GM18508 (cell line): Measurements from ENCODE around the gene ABCB6.
"Not testable (repeated sequence)": the region's sequence is repeated elsewhere in the genome, so short reads cannot be mapped to it uniquely, and the experiment has no call there.

Experiments used
- ATAC-seq: cut with Tn5 transposase; IDR thresholded peaks from one replicate; pipeline ENCODE4 v1.9.1; 2021; ENCODE audit warnings: moderate number of reproducible peaks; ENCODE audit not compliant: insufficient read depth, unreplicated experiment

The ABCB6 gene

DNA sequence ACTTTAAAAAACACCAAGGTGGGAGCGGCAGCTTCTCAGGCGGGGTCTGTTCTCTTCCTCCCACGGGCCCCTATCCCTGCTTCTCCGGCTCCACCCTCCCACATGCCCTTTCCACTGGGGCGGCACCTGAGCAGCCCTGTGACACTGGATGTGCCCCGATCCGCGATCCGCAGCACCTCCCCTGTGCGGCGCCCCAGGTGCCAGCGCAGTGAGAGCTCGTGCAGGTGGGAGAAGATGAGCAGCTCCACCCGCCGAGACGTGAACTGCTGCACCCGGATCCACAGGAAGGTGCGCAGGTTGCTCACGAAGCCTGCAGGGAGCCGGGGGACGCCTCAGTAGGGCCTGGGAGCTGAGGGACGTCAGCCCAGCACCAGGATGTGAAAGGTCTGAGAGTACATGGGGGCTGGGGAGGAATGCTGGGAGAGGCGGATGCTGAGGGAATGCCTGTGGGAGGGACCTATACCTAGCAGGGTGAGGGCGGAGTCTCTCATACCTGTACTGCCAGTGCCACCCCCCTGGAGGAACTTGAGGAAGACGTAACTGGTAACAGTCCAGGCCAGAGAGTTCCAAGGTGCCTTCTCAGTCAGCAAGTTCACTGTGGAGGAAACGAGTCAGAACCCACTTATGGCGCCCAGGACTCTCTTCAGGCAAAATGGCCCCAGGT is 2.8 kb downstream of the ABCB6 start:
- ATAC-seq = no peak

DNA sequence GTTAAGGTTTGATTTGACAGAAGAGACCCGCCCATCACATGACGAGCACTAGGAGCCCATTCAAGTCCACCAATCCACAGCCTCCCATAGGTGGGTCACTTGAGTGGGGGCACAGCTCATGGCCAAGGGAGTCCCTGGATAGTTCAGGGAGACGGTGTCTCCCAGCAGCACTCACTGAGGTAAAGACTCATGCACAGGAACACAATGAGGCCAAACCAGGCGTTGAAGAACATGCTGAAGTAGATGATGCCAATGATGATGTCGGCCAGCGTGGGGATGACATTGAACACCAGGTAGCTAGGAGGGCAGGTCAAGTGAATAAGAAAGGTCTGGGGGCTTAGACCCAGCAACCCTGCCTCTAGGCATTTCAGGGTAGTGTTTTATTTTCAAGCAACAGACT is 4.0 kb downstream of the ABCB6 start:
- no peak for ATAC-seq

DNA sequence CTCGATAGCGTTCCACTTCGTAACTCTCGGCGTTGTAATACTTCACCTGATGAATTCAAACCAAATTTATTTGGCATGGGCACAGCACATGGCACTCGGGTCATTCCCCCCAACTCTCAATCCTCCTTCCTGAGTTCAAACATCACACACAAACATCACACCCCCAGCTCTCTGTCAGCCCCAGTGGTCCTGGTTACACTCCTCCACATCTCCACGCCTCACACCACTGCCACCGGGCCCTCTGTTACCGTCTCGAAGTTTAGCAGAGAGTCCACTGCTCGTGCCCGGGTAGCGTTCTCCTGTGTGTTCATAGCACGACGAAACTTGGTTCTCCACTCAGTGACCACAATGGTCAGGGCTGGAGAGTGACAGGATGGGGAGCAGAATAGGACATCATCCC is 4.6 kb downstream of the ABCB6 start:
- no peak for ATAC-seq

DNA sequence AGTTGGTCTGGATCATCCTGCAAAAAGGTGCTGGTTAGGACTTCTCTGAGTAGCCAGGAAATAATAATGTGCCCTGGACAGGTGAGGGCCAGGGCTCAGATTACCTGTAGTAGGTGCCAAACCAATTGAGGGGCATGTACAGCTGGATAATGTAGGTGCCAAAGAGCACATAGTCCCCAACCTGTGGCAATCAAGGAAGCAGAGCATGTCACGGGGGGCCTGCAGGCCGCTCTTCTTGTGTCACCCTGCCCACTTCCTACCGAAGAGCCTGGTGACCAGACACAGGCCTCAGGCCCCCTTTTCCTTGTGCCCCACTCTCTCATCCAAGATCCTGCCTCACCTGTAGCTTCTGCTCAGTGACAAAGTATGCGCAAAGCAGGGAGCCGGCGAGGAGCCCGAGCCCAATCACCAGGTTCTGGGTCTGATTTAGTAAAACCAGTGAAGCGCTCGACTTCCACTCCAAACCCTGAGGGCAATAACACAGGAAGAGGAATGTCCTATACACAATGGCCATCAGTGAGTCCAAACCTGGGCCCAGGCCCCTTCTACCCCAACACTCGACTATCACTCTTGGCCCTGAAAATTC is 5.2 kb downstream of the ABCB6 start:
- no peak for ATAC-seq

DNA sequence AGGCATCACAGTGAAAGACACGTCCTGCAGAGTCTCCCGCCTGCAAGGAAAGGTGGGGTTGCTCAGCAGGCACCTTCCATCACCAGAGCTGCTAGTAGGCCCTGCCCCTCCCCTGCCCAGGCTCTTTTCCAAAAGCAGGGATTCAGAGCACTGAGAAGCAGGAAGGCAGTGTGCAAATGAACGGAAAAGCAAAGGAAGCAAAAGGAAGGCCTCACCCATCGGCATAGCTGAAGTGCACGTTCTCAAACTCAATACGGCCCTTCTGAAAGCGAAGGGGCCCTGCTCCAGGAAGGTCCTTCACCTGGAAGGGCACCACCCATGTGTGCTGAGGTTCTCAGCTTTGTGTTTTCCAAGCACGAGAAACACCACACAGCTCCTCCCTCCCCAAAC is 5.7 kb downstream of the ABCB6 start:
- ATAC-seq = no peak

DNA sequence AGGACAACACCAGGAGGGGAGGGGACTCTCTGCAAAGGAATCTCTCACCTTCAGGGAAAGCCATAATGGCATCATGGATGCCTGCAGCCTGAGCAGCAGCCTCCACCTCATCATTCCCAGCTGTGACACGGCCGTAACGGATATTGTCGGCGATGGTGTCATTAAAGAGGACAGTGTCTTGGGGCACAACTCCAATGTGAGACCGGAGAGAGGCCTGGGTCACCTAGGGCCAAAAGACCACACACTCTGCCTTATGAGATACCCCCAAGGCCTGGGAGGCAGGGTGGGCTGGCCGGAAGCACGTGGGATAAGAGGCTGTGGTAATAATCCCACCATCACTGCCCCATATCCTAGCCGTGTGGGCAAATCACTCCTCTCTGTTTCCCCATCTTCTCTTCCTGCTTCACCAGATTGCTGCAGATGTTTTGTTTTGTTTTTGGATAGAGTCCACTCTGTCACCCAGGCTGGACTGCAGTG is 7.8 kb downstream of the ABCB6 start:
- ATAC-seq = no peak

DNA sequence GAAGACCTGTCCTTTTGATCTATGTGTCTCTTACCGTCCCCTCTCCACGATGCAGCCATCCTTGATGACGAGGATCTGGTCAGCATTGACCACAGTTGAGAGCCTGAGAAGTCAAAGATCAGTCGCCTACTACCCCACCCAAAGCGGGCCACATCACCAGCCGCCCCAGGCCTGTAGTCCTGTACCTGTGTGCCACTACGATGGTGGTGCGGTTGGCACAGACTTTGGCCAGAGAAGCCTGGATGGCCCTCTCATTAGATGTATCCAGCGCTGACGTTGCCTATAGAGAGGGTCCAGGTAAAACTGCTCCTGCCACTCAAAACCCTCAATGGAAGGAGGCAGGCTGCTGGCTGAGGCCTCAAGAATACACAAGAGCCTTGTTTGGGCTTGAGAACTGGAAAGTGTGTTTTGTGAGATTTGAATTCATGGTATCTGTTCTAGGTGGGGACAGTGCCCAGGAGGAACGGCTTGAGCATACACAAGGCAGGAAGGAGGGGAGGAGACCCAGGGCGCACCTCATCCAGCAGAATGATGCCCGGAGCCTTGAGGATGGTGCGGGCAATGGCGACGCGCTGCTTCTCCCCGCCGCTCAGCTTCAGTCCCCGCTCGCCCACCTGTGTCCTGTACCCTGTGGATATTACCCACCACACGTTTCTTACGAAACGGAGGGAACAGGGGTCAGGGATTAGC is 8.4 kb downstream of the ABCB6 start:
- ATAC-seq = no peak

DNA sequence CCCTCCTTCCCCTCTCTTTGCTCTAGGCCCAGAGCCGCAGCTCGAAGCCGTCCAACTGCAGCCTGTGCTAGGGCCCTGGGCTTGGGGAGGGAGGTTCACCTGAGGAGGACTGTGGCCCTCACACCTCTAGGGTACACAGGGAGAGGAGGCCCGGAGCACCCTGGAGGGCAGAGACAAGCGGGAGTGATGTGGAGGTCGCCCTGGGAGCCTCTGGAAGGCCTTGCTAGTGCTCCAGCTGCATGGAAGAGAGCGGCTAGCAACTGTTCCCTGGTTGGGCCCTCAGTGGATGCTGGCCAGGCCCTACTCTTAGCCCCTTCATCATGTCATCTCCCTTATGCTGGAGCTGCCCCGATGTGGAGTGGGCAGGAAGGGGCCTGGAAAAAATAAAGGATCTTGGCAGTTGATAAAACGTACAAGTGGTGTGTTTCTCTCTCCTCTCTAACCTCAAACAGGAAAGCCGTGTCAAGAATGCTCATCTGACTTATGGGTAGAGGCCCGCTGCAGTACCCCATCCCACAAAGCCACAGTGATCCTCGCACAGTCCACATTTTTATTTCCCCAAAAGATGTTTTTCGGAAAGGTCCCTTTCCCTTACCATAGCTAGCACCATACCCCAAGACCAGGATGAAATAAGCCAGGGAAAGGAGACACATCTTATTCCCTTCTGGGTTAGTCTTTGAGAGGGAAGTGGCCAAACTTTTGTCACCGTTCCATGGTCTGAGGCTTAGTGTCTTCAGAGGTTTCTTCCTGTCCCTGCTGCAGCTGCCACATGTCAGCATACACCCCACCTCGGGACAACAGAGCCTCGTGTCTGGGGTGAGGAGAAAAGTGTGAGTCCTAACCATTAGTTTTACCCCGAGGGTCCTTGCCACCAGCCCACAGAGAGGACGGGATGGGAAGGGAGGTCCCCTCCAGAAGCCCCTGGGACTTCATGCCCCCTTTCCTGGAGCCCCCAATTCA is 9.2 kb downstream of the ABCB6 start:
- no peak for ATAC-seq

DNA sequence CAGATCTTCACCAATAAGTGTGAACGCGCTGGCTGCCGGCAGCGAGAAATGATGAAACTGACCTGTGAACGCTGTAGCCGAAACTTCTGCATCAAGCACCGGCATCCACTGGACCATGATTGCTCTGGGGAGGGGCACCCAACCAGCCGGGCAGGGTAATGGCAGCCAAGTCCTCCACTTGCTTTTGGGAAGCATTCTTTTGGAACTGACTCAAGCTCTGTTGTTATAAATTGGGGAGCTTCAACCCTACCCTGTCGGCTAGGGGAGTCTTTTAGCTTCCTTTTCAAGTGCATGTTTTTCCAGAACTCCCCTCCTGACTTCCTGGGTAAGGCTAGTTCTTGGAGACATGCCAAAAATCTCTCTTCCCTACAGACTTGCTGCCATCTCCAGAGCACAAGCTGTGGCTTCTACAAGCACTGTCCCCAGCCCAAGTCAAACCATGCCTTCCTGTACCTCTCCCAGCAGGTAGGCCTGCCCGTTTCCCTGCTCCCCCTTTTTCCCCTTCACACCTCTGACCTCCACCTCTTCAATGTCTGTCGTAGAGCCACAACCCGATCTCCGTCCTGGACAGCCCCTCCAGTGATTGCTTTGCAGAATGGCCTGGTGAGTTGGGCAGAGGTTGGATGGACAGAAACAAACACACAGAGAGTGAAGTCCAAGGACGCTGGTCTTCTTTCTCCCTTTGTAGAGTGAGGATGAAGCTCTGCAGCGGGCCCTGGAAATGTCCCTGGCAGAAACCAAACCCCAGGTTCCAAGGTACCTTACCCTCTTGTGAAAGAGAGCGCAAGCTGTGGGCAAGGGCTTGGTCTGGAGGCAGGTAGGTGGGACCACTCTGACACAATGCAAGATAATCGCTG is 10.6 kb downstream of the ABCB6 start:
- no peak for ATAC-seq

DNA sequence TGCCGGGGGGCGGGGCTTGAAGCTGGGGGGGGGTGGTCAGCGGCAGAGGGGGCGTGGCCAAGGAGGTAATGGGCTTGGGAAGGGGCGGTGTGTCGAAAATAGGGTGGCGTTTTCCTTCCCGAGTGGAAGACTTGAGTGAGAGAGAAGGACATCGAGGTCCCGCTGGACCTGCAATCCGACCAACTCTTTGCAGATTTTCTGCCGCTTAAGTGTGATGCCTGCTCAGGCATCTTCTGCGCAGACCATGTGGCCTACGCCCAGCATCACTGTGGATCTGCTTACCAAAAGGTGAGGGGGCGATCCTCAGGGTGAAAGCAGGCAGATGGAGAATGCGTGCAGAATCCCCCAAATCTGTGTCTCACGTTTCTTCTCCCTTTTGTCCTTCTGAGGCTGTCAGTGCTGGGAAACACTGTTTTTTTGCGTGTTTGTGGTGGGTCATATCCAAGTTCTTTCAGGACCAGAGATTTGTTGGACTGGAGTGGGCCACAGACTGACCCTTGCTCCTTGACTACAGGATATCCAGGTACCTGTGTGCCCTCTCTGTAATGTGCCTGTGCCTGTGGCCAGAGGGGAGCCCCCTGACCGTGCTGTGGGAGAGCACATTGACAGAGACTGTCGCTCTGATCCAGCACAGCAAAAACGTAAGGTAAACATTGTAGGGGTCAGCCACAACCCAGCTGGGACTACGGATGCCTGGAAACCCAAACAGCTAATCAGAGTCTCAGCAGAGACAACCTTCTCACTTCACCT is 11.4 kb downstream of the ABCB6 start:
- no peak for ATAC-seq

DNA sequence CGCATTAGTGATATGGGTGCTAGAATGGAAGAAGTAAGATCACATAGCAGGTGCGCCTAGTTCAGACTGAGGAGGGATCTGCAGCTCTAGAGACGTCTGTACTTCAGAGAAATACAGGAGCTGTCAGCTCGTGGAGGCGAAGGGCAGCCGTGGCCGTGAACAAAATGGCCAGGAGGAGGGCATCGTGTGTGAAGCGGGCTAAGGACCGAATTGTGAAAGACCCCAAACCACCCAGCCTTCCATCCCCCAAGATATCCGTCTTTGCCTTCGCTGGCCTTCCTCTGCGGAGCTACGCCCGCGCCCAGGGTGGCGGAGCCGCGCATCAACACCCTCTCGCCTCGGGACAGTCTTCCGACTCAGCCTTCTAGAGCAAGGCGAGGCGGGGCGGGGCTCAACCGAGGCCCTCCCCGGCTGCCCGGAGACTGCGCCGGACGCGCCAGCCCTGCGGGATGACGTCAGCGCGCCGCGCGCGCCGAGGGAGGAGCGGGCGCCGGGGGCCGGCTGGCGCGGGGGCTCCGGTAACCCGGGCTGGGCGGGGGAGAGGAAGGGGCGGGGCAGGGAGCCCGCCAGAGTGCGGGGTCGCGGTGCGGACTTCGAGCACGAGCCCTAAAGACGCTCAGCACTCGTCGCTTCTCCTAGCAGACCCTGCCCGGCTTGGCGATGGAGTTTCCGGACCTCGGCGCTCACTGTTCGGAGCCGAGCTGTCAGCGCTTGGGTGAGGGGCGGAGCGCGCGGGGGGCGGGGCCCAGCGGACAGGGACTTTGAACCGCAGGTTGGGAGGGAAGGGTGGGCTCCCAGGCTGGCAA is 12.2 kb downstream of the ABCB6 start, which contains the start of gene ZFAND2B:
Gene ZFAND2B, plus strand, starts transcription at position 455 of the 806 bp plus-strand sequence. Its CDS starts 206 bp downstream, at position 661.
- peak; percentile 69 for ATAC-seq

DNA sequence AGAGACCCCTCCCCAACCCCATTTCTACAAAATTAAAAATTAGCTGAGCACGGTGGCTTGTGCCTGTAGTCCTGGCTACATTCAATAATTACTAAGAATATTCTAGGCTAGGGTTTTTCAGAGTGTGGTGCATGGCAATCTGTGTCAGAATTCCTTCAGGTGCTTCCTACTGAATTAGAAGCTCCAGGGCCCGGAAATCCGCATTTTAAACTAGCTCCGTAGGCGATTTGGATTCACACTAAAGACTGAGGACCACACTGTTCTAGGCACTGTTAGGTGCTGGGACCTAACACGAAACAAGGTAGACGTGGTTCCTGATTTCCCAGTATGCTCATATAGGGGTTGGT is 12.8 kb downstream of the ABCB6 start:
- ATAC-seq = no peak

DNA sequence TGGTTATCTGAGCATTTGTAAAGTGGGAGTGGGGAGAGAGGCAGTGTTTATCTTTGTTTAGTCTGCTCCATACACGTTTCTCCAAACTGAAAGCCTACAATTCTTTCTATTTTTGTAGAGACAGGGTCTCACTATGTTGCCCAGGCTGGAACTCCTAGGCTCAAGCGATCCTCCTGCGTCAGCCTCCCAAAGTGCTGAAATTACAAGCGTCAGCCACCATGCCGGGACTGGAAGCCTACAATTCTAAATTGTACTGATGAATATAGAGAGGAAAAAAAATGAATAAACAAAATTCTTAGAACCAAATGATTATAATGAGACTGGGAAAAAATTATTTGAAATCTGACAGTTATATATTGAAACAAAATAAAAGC is 13.6 kb downstream of the ABCB6 start:
- no peak for ATAC-seq

DNA sequence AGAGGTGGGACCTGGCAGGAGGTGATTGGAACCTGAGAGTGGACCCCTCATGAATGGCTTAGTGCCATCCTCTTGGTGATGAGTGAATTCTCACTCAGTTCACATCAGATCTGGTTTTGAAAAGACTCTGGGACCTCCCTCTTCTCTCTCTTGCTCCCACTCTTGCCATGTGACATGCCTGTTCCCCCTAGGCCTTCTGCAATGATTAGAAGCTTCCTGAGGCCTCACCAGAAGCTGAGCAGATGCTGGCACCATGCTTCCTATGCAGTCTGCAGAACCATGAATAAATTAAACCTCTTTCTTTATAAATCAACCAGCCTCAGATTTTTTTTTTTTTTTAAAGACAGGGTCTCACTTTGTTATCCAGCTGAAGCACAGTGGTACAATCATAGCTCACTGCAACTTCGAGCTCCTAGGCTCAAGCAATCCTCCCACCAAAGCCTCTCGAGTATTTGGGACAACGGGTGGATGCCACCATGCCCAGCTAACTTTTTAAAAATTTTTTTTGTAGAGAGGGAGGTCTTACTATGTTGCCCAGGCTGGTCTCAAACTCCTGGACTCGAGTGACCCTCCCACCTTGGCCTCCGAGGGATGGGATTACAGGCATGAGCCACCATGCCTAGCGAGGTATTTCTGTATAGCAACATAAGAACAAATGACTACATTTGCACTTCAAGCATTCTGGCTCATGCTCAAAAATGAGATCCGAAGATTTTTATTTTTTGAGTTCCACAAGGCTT is 14.2 kb downstream of the ABCB6 start:
- ATAC-seq = no peak

DNA sequence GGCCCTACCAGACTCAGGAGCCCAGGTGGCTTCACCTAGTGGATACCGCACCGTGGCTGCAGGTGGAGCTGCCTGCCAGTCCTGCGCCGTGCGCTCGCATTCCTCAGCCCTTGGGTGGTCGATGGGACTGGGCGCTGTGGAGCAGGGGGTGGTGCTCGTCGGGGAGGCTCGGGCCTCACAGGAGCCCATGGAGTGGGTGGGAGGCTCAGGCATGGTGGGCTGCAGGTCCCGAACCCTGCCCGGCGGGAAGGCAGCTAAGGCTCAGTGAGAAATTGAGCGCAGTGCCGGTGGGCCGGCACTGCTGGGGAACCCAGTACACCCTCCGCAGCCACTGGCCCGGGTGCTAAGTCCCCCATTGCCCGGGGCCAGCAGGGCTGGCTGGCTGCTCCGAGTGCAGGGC is 17.4 kb downstream of the ABCB6 start:
- ATAC-seq = not testable (repeated sequence)

DNA sequence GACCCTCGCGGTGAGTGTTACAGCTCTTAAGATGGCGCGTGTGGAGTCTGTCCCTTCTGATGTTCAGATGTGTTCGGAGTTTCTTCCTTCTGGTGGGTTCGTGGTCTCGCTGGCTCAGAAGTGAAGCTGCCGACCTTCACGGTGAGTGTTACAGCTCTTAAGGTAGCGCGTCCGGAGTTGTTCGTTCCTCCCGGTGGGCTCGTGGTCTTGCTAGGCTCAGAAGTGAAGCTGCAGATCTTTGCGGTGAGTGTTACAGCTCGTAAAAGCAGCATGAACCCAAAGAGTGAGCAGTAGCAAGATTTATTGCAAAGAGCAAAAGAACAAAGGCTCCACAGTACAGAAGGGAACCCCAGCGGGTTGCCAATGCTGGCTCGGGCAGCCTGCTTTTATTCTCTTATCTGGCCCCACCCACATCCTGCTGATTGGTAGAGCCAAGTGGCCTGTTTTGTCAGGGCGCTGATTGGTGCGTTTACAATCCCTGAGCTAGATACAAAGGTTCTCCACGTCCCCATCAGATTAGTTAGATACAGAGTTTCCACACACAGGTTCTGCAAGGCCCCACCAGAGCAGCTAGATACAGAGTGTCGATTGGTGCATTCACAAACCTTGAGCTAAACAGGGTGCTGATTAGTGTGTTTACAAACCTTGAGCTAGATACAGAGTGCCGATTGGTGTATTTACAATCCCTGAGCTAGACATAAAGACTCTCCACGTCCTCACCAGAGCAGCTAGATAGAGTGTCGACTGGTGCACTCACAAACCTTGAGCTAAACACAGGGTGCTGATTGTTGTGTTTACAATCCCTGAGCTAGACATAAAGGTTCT is 18.0 kb downstream of the ABCB6 start:
- not testable (repeated sequence) for ATAC-seq
